A549 (cell line): ENCODE measurements around the gene SLCO2B1.

Experiments
- CTCF ChIP-seq: fragments of >200 bp; sonication (Bioruptor Twin); formaldehyde crosslinking; IDR thresholded peaks from 3 replicates; pipeline ENCODE4 v1.5.1; 2016
- EP300 ChIP-seq, 2 experiments: fragments of >200 bp; sonication (Bioruptor Twin); formaldehyde crosslinking; IDR thresholded peaks; 2 replicates in 1 of 2; 3 replicates in 1 of 2; pipeline ENCODE4 v1.6.1; 2016 to 2017
- JUN ChIP-seq, 2 experiments: fragments of >200 bp; sonication (Bioruptor Twin); formaldehyde crosslinking; IDR thresholded peaks; 2 replicates in 1 of 2; 3 replicates in 1 of 2; pipeline ENCODE4 v1.6.1; 2016 to 2017
- MAFK ChIP-seq: fragments of 450-650 bp; IDR thresholded peaks from 2 replicates; pipeline ENCODE4 v1.6.1; 2014; ENCODE audit not compliant: partially characterized antibody
- MAZ ChIP-seq: fragments of 150-350 bp; IDR thresholded peaks from 2 replicates; pipeline ENCODE4 v1.6.1; 2014; ENCODE audit warnings: antibody characterized with exemption, low read depth, low read length, borderline replicate concordance
- POLR2A ChIP-seq: IDR thresholded peaks from 2 replicates; pipeline ENCODE4 v1.6.1; 2012; ENCODE audit warnings: mild to moderate bottlenecking, low read length
- RAD21 ChIP-seq, 2 experiments: fragments of >200 bp in 1 of 2; sonication (Bioruptor Twin) in 1 of 2; formaldehyde crosslinking in 1 of 2; IDR thresholded peaks in 1 of 2; conservative IDR thresholded peaks in 1 of 2; 2 replicates in 1 of 2; 3 replicates in 1 of 2; pipeline ENCODE4 v1.6.1; 2012 to 2018; ENCODE audit warnings: inconsistent platforms in 1 of 2
- REST ChIP-seq: fragments of 200-600 bp; sonication (generic); IDR thresholded peaks from 2 replicates; pipeline ENCODE4 v1.6.1; 2016; ENCODE audit warnings: antibody characterized with exemption, mild to moderate bottlenecking, moderate library complexity
- RFX5 ChIP-seq: fragments of 450-650 bp; IDR thresholded peaks from 2 replicates; pipeline ENCODE4 v1.7.1; 2014; ENCODE audit warnings: antibody characterized with exemption, mild to moderate bottlenecking, moderate library complexity
- ZFP36 ChIP-seq: fragments of 450-650 bp; IDR thresholded peaks from 2 replicates; pipeline ENCODE4 v1.6.1; 2014; ENCODE audit warnings: borderline replicate concordance; ENCODE audit not compliant: partially characterized antibody

DNA sequence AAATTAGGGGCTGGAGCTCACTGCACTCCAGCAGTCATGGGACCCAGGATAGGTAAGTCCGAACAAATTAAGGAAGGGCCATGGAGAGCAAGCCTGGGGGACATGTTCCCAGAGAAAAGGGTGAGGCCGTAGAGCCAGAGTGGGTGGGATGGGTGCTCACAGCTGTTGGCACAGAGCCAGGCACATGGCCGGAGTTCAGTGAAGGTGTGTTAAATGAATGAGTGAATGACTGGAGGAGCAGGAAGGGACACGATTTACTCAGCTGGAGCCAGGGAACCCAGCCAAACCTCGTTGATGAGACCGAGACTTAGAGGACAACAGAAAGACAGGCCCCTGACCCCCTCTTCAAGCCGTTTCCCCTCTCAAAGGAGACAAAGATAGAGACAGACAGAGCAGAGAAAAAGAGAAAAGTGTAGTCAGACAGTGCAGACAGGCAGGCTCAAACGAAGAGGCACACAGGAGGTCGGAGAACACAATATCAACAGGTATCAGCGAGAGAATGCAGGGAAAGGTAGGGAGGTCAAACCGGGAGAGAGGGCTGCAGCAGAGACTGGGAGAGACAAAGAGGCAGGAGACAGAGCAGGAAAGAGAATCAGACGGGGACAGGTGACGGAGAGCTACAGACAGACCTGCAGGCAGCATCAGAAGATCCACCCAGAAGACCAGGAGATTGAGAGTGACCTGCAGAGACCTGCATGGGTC, 590 bp downstream of the SLCO2B1 start:
- TF ChIP-seq MAFK (no peak), CTCF (no peak), EP300 (IDR thresholded peaks at IDR 0.05) (no peak), RAD21 (conservative IDR thresholded peaks at IDR 0.05 in 1 of 2, IDR thresholded peaks at IDR 0.05 in 1 of 2) (no peak), POLR2A (no peak), REST (no peak), ZFP36 (no peak), RFX5 (no peak), JUN (IDR thresholded peaks at IDR 0.05) (no peak), MAZ (no peak)
